Smooth muscle cell (in vitro differentiated cells): ENCODE results near the gene FSTL4. TPM values are rescaled to one million over a fixed set of nuclear protein-coding genes. Genes with fewer than 3 reads are reported as not detected.

Experiments
- DNase-seq: peaks from one replicate; lab custom pipeline; 2025; ENCODE audit not compliant: unreplicated experiment; lab: John Stamatoyannopoulos, UW
- H2AFZ ChIP-seq: fragments of 200-600 bp; sonication (generic); 2 replicates; pipeline ENCODE4 v1.6.0; 2016; ENCODE audit warnings: antibody characterized with exemption, low read depth, mild to moderate bottlenecking
- H3F3A ChIP-seq: fragments of 200-600 bp; sonication (generic); 2 replicates; pipeline ENCODE4 v1.6.0; 2017; ENCODE audit warnings: antibody characterized with exemption, low read depth
- H3K27ac ChIP-seq: fragments of 200-600 bp; sonication (generic); 2 replicates; pipeline ENCODE4 v1.5.1; 2016; ENCODE audit warnings: low read depth, mild to moderate bottlenecking
- H3K27me3 ChIP-seq: fragments of 200-600 bp; sonication (generic); 2 replicates; pipeline ENCODE4 v1.6.1; 2016; ENCODE audit warnings: low read depth, mild to moderate bottlenecking
- H3K36me3 ChIP-seq: fragments of 200-600 bp; sonication (generic); 2 replicates; pipeline ENCODE4 v1.5.1; 2016; ENCODE audit warnings: low read depth
- H3K4me1 ChIP-seq: fragments of 200-600 bp; sonication (generic); 2 replicates; pipeline ENCODE4 v1.5.1; 2016; ENCODE audit warnings: low read depth
- H3K4me2 ChIP-seq: fragments of 200-600 bp; sonication (generic); 2 replicates; pipeline ENCODE4 v1.6.0; 2016; ENCODE audit warnings: mild to moderate bottlenecking
- H3K4me3 ChIP-seq: fragments of 200-600 bp; sonication (generic); 2 replicates; pipeline ENCODE4 v1.5.1; 2016; ENCODE audit warnings: mild to moderate bottlenecking
- H3K79me2 ChIP-seq: fragments of 200-600 bp; sonication (generic); 2 replicates; pipeline ENCODE4 v1.6.0; 2016; ENCODE audit warnings: low read depth, mild to moderate bottlenecking
- H3K9ac ChIP-seq: fragments of 200-600 bp; sonication (generic); 2 replicates; pipeline ENCODE4 v1.6.0; 2016; ENCODE audit warnings: low read depth
- H3K9me3 ChIP-seq: fragments of 200-600 bp; sonication (generic); replicated peaks from 2 replicates; pipeline ENCODE4 v1.5.1; 2016; ENCODE audit warnings: low read depth
- H4K20me1 ChIP-seq: fragments of 200-600 bp; sonication (generic); 2 replicates; pipeline ENCODE4 v1.6.0; 2016; ENCODE audit warnings: low read depth
- CTCF ChIP-seq: fragments of 200-600 bp; sonication (generic); IDR thresholded peaks from 2 replicates; pipeline ENCODE4 v1.5.1; 2017; ENCODE audit warnings: borderline replicate concordance, mild to moderate bottlenecking, antibody characterized with exemption; ENCODE audit not compliant: insufficient read depth, poor library complexity, severe bottlenecking
- WGBS: methylation state at CpG from one replicate; pipeline ENCODE4 v1.1.7; 2016; ENCODE audit warnings: low lambda C conversion rate; 5-methylcytosine and 5-hydroxymethylcytosine counted together
- polyA plus RNA-seq: library from polyadenylated mRNA; unstranded; fragments of >200 nt; fragmentation: Nextera tagmentation; extraction: Ambion mirVana; gene quantifications from 2 replicates; pipeline ENCODE4 v1.2.1, GENCODE V29; 2016
- total RNA-seq: library from RNA; depleted of rRNA; stranded (reverse); fragments of >200 nt; gene quantifications from 2 replicates; pipeline ENCODE4 v1.2.3, GENCODE V29; 2014

FSTL4 gene
- total and polyA plus RNA-seq, 2 experiments from 2014 or later, result 0.49 TPM; not detected in 1

- Histone ChIP-seq H3K79me2 (no peaks in the 10 kb centered on the region), H3K27ac (no peak overlapping the region), H3K9me3 (no peaks in the 10 kb centered on the region)
Observed at GRCh38 chr5:133354323-133355185, 257.8 kb downstream of the FSTL4 start.

GRCh38 chr5:133353741-133354140 lies 258.6 kb downstream of the FSTL4 start:
- peaks cover 5% of the 10 kb centered on the region for H3K4me1 ChIP-seq
- H3K27ac ChIP-seq, result no peak overlapping the region
- H3K27me3 ChIP-seq, result peaks cover 10% of the 10 kb centered on the region
- no peaks in the 10 kb centered on the region for H4K20me1 ChIP-seq
- H2AFZ ChIP-seq, result no peak overlapping the region
- H3K9ac ChIP-seq, result no peak overlapping the region
- no peak for DNase-seq
- no peaks in the 10 kb centered on the region for H3F3A ChIP-seq
- H3K36me3 ChIP-seq, result no peaks in the 10 kb centered on the region
- no peak overlapping the region for H3K4me3 ChIP-seq
- no peak overlapping the region for H3K4me2 ChIP-seq
- no peak for TF ChIP-seq CTCF
- 33% methylated on average over 8 of the region's 8 CpGs for WGBS
- no peaks in the 10 kb centered on the region for H3K9me3 ChIP-seq
- H3K79me2 ChIP-seq, result no peaks in the 10 kb centered on the region

More at GRCh38 chr5:133354323-133355185, 257.8 kb downstream of the FSTL4 start:
- Histone ChIP-seq H4K20me1 (no peaks in the 10 kb centered on the region), H3K27me3 (peaks cover 5% of the 10 kb centered on the region), H3K4me3 (no peak overlapping the region), H3K4me2 (no peak overlapping the region), H3K9ac (no peak overlapping the region), H3K36me3 (no peaks in the 10 kb centered on the region), H3K4me1 (peaks cover 5% of the 10 kb centered on the region), H3F3A (no peaks in the 10 kb centered on the region), H2AFZ (no peak overlapping the region)
- TF ChIP-seq CTCF, result no peak
- DNase-seq, result no peak
- WGBS, result 86% methylated on average over 9 of the region's 9 CpGs

GRCh38 chr5:133348406-133348805 lies 263.9 kb downstream of the FSTL4 start:
- no peak overlapping the region for H3K4me3 ChIP-seq
- H3F3A ChIP-seq, result no peaks in the 10 kb centered on the region
- peaks cover 3% of the 10 kb centered on the region for H3K4me1 ChIP-seq
- H2AFZ ChIP-seq, result no peak overlapping the region
- H3K36me3 ChIP-seq, result no peaks in the 10 kb centered on the region
- H3K9me3 ChIP-seq, result no peaks in the 10 kb centered on the region
- DNase-seq, result no peak
- no peaks in the 10 kb centered on the region for H3K79me2 ChIP-seq
- no peak overlapping the region for H3K27ac ChIP-seq
- 87% methylated on average over 4 of the region's 4 CpGs for WGBS
- H3K9ac ChIP-seq, result no peak overlapping the region
- no peaks in the 10 kb centered on the region for H4K20me1 ChIP-seq
- H3K27me3 ChIP-seq, result peaks cover 17% of the 10 kb centered on the region
- no peak for TF ChIP-seq CTCF
- no peak overlapping the region for H3K4me2 ChIP-seq
